ENCODE measurements around the gene POLR1B.
"Not testable (repeated sequence)": the region's sequence is repeated elsewhere in the genome, so short reads cannot be mapped to it uniquely, and the experiment has no call there.

Gene POLR1B

DNA sequence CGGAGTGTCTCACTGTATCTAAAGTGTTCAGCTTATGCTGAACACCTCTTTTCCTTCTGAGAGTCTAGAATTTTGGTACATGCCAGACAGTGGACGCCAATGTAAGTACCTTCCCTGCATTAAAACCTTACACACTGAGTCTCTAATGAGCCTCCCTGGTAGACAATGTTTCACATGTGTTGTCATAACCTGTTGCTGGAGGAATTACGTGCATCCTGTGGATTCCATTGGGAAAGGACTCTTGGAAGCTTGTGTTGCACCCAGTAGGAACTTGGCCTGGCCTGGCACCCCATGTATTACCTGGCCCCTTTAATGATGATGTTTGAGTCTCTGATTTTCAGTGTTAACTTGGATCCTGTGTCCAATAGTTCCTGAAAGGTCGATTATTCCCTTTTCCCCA is 62.7 kb downstream of the POLR1B start:
- no peak for DNase-seq

- DNase-seq, result no peak
Observed at GRCh38 chr2:112605926-112606325, 63.7 kb downstream of the POLR1B start.

- DNase-seq, result no peak
Observed at GRCh38 chr2:112606547-112606946, 64.3 kb downstream of the POLR1B start.

- DNase-seq, result no peak
Observed at GRCh38 chr2:112607680-112608438, 65.6 kb downstream of the POLR1B start.

GRCh38 chr2:112609320-112609719 is 67.1 kb downstream of the POLR1B start:
- not testable (repeated sequence) for DNase-seq

DNA sequence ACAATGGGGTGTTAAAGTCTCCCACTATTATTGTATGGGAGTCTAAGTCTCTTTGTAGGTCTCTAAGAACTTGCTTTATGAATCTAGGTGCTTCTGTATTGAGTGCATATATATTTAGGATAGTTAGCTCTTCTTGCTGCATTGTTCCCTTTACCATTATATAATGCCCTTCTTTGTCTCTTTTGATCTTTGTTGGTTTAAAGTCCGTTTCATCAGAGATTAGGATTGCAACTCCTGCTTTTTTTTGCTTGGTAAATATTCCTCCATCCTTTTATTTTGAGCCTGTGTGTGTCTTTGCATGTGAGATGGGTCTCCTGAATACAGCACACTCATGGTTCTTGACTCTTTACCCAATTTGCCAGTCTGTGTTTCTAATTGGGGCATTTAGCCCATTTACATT is 70.0 kb downstream of the POLR1B start:
- DNase-seq, result not testable (repeated sequence)

DNA sequence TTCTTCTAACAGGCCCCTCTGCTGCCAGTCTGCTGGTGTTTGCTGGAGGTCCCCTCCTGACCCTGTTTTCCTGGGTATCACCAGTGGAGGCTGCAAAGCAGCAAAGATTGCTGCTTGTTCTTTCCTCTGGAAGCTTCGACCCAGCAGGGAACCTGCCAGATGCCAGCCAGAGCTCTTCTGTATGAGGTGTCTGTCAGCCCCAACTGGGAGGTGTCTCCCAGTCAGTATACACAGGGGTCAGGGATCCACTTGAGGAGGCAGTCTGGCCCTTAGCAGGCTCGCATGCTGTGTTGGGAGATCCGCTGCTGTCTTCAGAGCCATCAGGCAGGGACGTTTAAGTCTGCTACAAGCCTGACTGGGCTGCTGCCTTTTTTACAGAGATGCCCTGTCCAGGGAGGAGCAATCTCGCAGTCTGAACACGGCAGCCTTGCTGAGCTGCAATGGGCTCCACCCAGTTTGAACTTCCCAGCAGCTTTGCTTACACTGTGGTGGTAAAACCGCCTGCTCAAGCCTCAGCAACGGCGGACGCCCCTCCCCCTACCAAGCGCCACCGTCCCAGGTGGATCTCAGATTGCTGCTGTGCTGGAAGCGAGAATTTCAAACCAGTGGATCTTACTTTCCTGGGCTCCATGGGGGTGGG is 72.1 kb downstream of the POLR1B start:
- DNase-seq, result peak; percentile 80

GRCh38 chr2:112615051-112615450 is 72.8 kb downstream of the POLR1B start:
- no peak for DNase-seq

DNA sequence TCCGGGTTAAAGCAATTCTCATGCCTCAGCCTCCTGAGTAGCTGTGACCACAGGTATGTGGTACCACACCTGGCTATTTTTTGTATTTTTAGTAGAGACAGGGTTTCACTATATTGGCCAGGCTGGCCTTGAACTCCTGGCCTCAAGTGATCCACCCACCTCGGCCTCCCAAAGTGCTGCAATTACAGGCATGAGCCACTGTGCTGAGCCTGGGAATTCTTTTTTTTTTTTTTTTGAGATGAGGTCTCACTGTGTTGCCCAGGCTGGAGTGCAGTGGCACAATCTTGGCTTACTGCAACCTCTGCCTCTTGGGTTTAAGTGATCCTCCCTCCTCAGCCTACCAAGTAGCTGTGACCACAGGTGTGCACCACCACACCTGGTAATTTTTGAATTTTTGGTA is 73.5 kb downstream of the POLR1B start:
- not testable (repeated sequence) for DNase-seq

DNA sequence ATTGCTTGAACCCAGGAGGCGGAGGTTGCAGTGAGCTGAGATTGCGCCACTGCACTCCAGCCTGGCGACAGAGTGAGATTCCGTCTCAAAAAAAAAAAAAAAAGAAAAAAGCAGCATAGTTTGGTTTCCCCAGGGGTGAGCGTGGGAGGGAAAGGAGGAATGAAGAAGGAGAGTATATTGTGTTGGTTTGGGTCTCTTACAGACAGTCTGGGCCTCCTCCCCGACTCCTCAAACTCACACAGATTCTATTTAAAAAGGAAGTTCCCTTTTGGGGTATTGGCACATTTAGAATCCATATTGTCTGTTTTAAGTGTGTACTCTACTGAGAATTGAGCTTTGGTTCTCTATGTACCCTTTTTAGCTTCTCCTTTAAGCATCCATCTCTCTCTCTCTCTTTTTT is 76.1 kb downstream of the POLR1B start:
- DNase-seq, result no peak

GRCh38 chr2:112621790-112622527 is 79.7 kb downstream of the POLR1B start:
- DNase-seq, result no peak

- DNase-seq, result no peak
Observed at GRCh38 chr2:112622528-112622849, 80.2 kb downstream of the POLR1B start.

- no peak for DNase-seq
Observed at GRCh38 chr2:112623913-112624777, 81.9 kb downstream of the POLR1B start.

- no peak for DNase-seq
Observed at GRCh38 chr2:112625474-112626114, 83.3 kb downstream of the POLR1B start.

GRCh38 chr2:112626604-112627059 is 84.4 kb downstream of the POLR1B start:
- peak; percentile 41 for DNase-seq
